Measurements from ENCODE around the gene PFKL.

Gene PFKL

GRCh38 chr21:44267655-44268142 lies 32.2 kb upstream of the PFKL start:
- no peak for TF ChIP-seq CTCF (conservative IDR thresholded peaks at IDR 0.05)
- H3K27ac ChIP-seq: no peak overlapping the region

- no peak overlapping the region for H3K27ac ChIP-seq
- no peak for TF ChIP-seq CTCF (conservative IDR thresholded peaks at IDR 0.05)
These were observed 30.8 kb upstream of the PFKL start for GRCh38 chr21:44269090-44269489.

- TF ChIP-seq CTCF (conservative IDR thresholded peaks at IDR 0.05): no peak
- no peak overlapping the region for H3K27ac ChIP-seq
These were observed 28.1 kb upstream of the PFKL start for GRCh38 chr21:44271558-44272283.

DNA sequence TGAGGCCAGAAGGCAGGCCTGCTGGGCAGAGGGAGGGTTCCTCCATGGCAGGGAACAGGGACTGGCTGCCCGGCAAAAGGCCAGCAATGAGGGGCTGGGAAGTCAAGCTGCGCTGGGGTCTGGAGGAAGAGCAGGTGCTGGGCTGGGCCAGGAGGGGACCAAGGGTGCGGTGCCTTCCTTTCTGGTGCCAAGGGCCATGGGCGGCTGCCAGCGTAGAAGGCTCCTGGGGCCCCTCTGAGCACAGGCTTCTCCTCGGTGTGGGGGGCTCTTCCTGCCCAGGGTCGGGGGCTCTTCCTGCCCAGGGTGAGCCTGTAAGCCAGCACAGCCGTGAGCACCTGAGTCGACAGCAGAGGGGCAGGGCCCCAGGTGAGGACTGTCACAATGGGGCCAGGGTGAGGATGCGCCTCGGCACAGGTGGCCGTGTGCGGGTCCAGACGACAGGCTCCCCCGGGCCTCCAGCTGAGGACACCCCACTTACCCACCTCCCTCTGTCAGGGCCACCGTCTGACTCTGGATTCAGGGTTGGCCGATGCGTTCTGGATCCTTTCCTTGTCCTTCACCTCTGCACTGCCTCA lies 27.5 kb upstream of the PFKL start:
- no peak overlapping the region for H3K27ac ChIP-seq
- no peak for TF ChIP-seq CTCF (conservative IDR thresholded peaks at IDR 0.05)

GRCh38 chr21:44273046-44273445 lies 26.8 kb upstream of the PFKL start:
- H3K27ac ChIP-seq: no peak overlapping the region
- no peak for TF ChIP-seq CTCF (conservative IDR thresholded peaks at IDR 0.05)

DNA sequence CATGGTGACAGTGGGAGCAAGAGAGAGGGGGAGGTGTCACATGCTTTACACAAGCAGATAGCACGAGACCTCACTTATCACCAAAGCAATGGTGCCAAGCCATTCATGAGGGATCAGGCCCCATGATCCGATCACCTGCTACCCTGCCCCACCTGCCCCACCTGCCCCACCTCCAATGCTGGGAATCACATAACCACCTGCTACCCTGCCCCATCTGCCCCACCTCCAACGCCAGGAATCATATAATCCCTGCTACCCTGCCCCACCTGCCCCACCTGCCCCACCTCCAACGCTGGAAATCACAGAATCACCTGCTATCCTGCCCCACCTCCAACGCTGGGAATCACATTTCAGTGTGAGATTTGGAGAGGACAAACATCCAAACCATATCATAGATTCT lies 24.8 kb upstream of the PFKL start:
- no peak for TF ChIP-seq CTCF (conservative IDR thresholded peaks at IDR 0.05)
- H3K27ac ChIP-seq: no peak overlapping the region

- no peak for TF ChIP-seq CTCF (conservative IDR thresholded peaks at IDR 0.05)
- H3K27ac ChIP-seq: no peak overlapping the region
These were observed 20.2 kb upstream of the PFKL start for GRCh38 chr21:44279354-44280260.

Data from VCaP (cell line).